Stimulated activated CD4-positive, alpha-beta T cell treated with anti-CD3 and anti-CD28 coated beads, Interleukin-4, amount 100 ng/mL, for 48 hours (primary cell): ENCODE measurements around the gene ADCY5.

ENCODE experiments used
- DNase-seq, 2 donors: peaks; one replicate each; pipeline ENCODE4 v3.0.0-alpha.2; 2020; ENCODE audit warnings: low read depth in 2 of 2

The ADCY5 gene

DNA sequence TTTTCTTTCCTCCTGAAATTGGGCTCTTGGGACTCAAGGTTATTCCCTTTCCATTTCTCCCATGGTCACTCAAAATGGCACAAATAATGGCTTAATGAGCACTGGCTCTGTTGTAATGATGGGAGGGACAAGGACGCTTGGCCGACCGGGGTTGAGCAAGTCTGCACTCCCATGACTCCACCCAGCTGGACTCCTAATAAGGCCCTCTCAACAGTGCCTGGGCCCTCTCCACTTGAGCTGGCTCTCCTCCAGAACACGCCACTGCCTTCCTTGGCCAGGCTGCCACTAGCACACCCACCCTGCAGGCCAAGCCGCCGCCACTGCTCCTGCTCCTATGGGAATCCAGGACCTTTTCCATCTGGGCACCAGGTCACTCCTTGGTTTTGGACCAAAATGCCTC is 42.3 kb downstream of the ADCY5 start:
- no peak for DNase-seq

DNA sequence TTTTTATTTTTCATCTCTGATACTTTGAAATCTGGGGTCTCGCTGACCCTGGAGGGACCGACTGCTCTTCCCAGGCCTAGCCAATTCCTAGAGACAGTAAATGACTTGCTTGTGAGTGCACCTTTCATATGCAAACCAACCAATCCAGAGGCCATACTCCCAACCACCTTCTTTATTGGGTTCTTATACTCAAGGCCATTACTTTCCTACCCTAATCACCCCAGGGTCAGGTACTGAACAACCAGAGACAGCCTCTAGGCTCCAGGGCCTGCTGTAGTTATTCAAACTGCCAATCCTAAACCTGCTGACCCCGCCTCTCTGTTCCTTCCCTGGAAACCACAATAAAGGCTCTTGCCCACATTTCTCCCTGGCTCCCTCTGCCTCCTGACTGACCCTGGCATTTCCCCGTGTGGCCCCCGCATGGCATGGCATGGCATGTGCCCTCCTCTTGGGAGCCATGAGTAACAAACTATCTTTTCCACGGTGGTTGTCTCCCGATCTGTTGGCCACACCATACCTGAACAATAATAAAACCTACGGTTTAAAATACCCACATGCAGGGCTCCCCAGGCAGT is 42.9 kb downstream of the ADCY5 start:
- no peak for DNase-seq

DNA sequence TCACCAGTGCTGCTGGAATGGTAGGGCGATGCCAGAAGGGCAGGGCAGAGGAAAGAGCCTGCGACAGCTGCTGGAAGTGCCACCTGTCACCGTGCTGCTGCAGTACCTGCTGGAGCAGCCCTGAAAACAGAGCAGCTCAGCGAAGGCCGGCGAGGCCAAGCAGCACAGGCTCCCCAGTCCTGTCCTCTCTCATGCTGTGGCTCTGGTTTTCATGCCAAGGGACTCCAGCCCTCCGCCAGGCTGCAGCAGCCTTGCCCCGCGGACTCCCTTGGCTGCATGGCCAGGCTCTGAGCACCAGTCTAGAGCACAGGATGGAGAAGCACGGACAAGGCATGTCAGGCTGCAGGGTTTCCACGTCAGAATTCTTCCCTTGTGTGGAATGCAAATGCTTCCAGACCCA is 43.9 kb downstream of the ADCY5 start:
- no peak for DNase-seq

DNA sequence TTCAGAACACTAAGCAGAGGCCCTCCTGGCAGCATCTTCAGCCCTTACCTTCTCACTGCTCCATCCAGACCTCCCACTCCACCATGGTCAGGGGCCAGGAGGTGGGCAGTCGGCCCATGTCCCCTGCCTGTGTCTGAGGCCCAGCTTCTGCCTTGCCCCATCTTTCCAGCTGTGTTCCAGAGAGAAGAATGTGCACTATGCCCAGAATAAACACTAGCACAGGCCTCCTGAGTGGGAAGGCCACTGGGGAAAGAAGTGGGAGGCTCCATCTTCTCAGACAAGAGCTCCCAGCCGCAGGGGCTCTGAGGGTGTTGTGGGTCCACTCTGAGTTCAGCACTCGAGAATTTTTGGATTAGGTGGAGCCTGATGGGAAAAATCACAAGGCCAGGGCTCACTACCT is 44.5 kb downstream of the ADCY5 start:
- DNase-seq: no peak

DNA sequence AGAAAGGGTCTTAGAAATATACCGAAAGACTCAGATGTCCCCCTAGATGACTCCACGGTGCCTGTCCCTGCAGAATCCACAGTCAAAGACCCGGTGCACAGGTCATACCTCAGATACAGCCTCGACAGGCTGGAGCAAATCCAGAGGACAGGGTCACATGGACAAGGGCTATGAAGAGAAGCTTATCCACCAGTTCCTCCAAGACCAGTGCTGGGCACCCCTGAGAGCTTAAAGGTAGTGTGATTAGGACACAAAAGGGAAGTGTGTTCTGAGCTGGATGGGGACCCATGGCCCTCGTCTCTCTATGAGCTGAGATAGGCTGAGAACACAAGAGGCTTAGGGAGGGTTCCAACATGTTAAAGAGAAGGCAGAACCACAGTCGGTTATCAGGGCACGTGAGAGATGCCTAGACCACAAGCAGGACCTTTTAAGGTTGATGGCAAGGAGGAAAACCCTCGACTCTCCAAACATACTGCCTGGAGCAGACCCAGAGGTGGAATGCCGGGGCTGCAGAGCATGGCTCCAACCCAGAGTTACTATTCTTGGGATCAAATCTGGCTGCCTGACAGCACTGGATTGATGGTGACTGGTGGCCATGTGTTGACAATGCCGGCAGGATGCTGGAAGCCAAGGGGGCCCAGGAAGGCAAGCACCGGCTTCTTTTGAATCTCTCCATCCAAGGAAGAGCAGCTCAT is 46.9 kb downstream of the ADCY5 start:
- no peak for DNase-seq

DNA sequence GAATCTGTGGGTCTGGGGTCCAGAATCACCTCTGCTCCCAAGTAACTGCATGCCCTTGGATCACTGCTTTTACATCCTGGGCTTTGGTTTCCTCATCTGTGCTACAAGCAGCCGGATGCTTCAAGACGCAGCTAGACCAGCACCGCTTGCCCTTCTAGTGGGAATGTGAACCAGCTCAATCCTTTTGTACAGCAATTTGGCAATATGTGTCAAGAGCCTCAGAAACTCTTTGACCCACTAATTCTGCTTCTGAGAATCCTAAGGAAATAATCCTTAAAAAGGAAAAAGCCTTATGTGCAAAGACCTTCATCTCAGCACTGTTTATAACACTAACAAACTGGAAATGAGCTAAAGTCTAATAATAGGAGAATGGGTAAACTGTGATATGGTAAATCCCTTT is 48.7 kb downstream of the ADCY5 start:
- DNase-seq: no peak

DNA sequence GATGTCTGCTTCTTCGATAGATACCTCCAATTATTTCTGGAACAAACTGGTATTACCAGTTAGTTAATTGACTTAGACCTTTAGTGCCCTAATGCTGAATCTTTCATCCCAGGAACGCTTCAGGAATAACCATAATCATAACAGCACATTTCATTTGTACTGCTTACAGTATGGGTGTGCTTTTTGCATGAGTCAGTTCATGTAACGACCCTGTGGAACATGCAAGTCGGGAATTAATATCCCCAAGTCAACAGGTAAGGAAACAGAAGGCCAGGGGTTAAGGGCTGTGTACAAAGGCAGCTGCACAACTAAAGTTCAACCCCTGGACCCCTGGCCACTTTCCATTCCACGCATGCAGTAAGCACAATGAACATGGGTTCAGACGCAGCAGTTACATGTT is 49.2 kb downstream of the ADCY5 start:
- no peak for DNase-seq

DNA sequence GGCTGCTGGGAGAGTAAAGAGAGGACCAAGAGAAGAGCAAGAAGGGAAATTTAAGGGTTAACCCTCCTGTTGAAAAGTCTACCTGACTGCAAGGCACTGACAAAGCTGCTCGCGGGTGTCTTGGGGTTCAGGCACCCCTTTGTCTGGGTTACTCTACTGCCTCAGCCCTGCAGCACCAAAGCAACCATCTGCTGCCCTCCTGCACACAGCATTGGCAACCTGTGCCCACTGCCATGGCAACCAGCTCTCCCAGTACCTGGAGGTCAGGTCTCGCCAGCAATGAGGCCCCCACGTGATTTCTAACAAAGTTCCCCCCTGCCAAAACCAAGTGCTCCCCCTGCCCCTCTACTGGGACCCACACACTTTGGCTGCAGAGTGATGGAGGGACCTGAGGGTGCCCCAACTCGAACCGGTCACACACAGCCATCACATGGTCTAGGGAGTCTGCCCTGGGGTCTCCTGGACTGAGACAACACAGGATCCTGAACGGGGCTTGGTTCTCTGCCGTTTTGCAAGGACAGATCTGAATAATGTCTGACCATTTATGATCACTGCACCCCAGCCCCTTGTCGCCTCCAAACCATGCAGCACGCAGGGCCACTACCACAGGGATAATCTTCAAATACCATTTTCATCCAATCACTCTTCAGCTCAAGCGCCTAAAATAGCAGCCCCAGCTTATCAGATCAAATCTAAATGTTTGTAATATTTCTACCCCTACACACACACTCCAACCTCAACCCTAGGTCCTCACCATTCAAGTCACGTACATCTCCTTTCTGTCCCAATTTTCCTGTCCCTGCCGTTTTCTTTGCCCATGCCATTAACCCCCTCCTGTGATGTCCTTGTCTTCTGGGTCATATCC is 50.7 kb downstream of the ADCY5 start:
- no peak for DNase-seq

DNA sequence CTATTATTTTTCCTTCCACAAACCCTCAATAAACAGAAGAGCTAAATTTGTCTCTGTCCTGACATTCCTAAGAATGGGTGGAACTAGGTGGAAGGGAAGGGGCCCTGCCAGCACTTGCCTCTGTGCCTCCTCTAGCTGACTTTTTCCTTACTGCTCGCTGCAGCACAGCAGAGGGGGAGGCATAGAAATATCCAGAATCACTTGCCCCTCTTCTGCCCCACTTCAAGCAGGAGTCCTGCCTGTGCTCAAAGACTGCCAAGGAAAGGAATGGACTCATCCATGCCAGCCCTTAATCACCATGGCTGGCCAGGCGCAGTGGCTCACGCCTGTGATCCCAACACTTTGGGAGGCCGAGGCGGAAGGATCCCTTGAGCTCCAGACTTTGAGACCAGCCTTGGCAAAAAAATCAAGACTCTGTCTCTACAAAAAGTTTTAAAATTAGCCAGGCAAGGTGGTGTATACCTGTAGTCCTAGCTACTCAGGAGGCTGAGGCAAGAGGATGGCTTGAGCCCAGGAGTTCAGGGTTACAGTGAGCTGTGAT is 51.8 kb downstream of the ADCY5 start:
- no peak for DNase-seq

DNA sequence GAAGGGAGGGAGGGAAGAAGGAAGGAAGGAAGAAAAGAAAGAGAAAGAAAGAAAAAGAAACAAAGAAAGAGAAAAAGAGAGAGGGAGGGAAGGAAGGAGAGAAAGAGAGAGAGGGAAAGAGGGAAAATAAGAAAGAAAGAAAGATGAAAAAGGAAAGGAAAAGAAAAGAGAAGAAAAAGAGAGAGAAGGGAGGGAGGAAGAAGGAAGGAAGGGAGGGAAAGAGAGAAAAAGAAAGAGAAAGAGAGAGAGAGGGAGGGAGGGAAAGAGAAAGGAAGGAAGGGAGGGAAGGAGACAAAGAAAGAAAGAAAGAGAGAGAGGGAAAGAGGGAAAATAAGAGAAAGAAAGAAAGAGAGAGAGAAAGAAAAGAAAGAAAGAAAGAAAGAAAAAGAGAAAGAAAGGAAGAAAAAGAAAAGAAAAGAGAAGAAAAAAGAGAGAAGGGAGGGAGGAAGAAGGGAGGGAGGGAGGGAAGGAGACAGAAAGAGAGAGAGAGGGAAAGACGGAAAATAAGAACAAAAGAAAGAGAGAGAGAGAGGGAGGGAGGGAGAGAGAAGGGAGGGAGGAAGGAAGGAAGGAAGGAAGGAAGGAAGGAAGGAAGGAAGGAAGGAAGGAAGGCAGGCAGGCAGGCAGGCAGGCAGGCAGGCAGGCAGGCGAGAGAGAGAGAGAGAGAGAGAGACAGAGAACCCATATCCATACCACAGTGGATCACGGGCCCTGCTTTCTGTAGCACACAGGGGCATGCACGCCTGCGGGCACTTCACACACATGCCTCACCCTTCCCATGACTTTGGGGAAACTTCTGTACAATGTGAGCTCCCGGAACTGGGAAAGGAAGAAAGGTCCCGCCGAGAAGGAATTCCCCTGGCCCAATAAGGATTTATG is 52.5 kb downstream of the ADCY5 start:
- DNase-seq: no peak

DNA sequence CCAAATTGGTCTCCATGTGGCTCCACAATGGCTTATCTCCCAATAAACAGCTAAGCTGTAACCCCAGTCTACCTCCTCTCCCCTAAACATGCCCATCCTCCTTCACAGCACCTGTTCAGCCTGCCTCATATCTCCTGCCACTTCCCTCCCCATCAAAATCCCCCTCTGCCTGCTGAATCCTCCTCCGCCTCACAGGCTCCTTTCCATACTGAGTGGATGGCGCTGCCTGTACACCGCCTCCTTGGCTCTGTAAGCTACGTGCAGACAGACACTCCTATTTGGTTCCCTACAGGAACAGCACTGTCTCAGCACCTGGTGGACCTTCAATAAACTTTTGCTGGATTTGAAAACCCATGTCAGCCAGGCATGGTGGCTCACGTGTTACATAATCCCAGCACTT is 53.7 kb downstream of the ADCY5 start:
- DNase-seq: no peak

DNA sequence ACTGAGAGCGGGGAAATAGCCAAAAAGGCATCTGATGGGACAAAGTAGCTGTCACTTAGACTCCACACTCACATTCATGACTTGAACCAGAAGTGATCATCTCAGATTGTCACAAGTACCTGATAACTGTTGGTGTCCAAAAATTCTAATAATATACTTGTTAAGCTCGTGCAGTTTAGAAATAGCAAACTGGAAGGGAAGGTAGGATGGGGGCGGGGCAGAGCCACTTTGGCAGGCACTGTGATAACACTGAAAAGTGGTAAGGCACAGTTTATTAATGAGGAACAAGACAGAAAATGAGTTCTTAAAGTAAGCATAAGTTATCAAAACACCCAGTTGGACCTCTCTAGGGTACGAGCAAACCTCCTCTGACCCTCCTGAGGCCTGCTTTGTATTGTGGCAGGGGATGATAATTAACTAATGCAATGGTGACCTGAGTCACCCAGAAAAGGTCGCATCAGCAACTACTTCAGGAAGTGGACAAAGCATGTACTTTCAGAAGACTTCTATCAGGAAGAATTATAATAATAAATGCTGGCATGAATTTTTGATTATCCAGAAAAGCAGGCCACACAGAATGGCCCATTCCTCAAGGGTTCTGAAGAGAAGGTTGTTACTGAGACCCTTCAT is 54.4 kb downstream of the ADCY5 start:
- no peak for DNase-seq

DNA sequence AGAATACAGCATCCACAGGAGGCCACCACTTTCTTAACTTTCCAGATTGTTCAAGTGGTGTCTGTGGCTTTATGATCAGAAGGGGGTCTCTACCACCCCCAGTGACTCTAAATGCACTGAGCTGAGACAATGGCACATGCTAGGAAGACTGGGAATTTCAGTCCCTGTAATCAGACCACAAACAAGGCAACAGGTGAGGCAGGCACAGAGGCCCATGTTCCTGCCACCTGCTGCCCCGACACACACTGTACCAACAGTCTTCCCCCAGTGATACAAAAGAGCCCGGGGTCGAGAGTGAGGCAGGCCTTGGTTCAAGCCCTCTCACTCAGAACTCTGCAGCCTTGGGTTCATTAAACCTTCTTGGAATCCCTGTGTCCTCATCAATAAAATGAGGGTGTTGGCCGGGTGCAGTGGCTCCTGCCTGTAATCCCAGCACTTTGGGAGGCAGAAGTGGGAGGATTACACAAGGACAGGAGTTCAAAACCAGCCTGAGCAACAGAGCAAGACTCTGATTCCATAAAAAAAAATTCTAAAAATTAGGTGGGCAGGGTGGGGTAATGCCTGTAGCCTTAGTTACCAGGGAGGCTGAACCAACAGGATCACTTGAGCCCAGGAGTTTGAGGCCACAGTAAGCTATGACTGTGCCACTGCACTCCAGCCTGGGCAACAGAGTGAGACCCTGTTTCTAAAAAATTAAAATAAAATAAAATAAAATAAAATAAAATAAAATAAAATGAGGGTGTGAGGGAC is 55.8 kb downstream of the ADCY5 start:
- no peak for DNase-seq

DNA sequence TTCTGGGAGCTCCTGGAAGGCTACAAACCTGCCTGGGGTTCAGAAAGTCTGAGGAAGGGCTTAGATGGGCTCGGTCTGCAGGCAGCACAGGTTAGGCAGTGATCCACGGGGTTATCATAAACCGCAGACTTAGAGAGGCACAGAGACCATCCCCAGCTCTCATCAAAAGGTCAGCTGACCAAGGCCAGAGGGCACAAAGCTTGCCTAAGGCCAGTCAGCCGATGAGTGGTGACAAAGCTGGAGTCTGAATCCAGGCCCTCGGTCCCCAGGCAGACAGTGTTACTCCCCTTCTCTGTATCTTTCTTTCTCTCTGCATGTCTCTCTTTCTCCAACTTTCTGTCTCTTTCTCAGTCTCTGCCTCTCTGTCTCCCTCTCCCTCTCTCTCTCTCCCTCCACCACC is 56.5 kb downstream of the ADCY5 start:
- no peak for DNase-seq

DNA sequence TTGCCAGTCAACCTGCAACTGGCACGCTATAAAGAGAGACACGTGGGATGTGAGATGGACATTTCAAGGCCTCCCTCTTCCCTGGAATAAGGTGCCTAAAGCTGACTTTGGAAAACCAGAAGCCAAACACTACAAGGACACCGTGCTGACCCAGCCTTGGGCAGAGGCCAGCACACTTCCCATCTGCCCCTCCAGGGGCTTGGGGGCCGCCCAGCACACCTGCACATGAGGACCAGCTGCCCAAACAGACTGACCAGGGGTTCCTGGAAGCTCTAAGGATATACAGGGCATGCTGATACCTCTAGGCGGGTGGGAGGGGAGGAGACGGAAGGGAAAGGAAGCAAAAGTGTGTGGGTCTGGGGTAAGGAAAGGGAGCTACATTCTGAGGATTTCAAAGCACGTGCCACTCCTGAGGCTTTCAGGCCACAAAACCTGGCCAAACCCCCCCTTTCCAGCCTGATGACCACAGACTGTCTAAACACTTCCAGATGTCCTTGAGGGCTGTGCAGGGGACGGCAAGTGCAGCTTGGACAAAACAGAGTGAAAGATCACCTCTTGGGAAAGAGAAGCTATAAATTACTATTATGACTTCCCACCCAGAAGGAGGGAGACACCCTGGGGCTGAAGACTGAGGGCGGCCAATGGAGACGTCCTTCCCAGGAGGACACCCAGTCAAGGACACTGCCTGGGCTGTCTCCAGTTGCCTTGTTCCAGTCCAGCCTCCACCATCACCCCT is 57.9 kb downstream of the ADCY5 start:
- DNase-seq: no peak

DNA sequence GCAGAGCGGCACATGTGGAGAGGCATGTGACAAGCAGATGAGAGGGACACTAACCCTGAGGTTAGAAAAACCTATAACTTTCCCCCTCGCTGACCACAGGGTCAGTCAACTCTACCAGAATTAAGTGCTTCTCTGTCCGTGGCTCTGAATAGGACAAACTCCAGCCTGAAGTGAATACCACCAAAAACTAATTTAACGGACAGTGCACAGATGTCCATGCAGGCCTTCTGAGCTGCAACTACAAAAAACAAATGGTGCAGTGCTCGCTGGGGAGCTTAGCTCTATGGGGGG is 59.3 kb downstream of the ADCY5 start:
- DNase-seq: no peak

DNA sequence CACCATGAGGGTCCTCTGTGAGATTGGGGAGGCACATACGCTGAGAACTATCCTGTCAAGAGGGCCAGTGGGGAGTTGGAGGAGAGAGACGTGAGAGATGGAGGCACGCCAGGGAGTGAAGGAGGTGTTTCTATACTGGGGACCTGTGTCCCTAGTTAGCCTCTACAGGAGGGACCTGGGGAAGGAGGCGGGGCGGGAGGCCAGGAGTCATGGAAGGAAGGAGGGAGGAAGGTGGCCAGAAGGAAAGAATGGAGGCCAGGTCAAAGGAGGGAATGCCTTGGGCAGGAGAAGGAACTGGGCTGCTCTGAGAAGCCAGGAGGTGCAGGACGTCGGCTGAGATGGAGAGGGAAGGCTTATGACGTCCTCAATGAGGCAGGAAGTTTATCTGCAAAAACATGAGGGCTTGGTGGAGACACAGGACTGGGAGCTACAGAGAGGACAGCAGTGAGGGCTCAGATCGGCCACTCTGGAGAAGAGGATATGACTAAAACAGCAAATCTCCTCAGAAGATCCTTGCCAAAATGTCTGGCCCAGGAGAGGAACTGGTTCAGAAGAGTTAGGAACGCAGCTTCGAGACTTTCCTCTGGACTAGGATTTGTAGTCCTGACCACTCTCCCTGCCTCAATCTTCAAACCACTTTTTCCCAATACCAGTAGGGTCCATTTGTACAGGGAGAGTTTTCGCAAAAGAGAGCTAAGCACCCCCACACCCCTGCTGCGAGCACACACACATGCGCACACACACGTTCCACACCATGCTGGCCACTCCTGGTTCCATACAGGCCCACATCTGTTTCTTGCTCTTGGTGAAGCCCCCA is 59.9 kb downstream of the ADCY5 start:
- DNase-seq: no peak

DNA sequence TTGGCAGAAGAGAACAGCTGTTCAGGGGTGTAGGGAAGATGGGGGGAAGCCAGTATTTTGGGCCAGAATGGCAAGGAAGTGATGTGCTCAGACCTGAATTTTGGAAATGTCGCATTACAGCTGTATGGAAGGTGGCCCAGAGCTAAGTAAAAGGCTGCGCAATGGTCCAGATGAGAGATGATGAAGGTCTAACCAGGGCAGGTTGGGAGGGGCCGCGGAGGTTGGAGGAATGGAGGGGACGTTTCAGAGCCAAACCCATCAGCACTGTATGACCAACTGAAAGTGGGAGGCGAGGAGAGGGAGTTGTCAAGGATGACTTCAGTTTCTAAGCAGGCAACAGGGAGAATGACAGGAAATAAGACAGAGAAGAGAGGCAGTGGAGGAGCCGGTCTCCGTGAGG is 60.8 kb downstream of the ADCY5 start:
- DNase-seq: no peak

DNA sequence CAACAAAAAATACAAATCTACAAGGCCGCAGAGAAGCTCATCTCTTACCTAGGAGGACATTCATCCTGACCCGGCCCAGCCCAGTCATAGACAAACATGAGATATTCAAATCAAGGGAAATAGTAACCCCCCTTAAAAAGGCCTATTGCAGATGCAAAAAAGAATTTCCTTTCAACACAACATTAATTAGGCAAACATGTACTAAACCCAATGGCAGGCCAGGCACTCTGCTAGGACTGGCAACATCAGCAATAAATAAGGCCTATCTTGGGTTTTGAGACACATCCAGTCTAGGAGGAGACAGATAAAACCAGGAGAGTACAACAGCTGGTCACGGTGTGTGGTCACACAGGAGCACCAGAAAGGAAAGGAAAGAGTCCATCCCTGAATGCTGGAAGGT is 61.4 kb downstream of the ADCY5 start:
- no peak for DNase-seq
